ENCODE results near the gene TDRD10.

TDRD10 gene, protein sequence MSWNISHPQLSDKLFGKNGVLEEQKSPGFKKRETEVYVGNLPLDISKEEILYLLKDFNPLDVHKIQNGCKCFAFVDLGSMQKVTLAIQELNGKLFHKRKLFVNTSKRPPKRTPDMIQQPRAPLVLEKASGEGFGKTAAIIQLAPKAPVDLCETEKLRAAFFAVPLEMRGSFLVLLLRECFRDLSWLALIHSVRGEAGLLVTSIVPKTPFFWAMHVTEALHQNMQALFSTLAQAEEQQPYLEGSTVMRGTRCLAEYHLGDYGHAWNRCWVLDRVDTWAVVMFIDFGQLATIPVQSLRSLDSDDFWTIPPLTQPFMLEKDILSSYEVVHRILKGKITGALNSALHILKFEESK

DNA sequence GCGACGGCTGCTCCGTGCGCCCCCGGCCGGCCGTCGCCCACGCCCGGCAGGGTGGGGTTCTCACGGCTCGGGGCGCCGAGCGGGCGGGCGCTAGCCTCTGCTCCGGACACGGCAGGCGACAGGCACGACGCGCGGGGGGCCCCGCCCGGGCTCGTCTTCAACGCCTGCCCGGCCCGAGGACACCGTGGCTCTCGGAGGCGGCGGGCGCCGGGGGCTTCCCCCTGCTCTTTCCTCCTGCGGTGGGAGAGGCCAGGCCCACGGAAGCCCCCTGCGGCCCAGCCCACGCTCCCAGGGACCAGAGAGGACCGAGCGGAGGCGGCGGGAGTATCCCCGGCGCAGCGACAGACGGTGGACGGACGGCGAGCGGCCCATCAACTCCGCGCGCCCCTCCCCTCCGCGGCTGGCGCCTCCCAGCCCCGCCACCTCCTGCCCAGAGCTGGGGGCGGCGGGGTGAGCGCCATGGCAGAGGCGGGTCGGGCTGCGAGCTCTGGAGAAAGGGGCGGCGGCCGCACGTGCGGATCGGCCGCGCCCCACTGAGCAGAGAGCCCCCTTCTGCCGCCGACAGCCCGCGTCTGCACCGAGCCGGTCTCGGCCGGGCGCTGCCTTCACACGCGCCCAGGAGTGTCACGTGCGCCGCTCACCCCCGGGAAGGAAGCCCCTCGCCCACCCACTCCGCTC is at the start of gene TDRD10, which contains the start of gene SHE:
Gene TDRD10 (plus strand): TSS at position 154 of the 678 bp plus-strand sequence. CDS start 4,685 bp downstream, outside the sequence.
Gene SHE (minus strand): TSS at position 347 of the 678 bp plus-strand sequence. CDS start 386 bp downstream, outside the sequence.
- Mint-ChIP-seq H3K4me3 (peak within 1 kb of the TSS; percentile 35), H3K27ac (no peak within 1 kb of the TSS), H3K36me3 (ENCODE audit: low read depth) (no peaks in the 10 kb centered on the region), H3K27me3 (peaks cover 48% of the 10 kb centered on the region), H3K9me3 (no peaks in the 10 kb centered on the region), H3K4me1 (ENCODE audit: low read depth) (peaks cover 10% of the 10 kb centered on the region)

DNA sequence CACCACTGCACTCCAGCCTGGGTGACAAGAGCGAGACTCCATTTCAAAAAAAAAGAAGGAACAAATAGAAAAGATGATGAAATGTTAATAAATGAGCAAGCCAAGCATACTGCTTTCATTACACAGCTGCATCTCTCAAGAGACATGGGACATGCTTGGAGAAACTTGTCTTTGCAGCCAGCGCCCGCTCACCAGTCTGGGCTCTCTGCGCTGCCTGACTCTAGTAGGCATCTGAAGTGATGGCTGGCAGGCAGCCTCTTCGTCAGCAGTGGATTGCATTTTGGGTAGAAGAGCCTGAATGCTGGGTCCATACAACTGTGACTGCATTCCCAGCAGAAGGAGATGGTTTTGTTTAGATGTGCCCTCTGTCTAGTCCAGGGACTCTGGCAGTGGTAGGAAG is 48.9 kb upstream of the TDRD10 start:
- peaks cover 34% of the 10 kb centered on the region for H3K36me3 Mint-ChIP-seq (ENCODE audit: low read depth)
- H3K4me1 Mint-ChIP-seq (ENCODE audit: low read depth) = peaks cover 17% of the 10 kb centered on the region
- no peak overlapping the region for H3K4me3 Mint-ChIP-seq
- H3K27ac Mint-ChIP-seq = no peak overlapping the region
- H3K27me3 Mint-ChIP-seq = peaks cover 15% of the 10 kb centered on the region
- H3K9me3 Mint-ChIP-seq = no peaks in the 10 kb centered on the region

DNA sequence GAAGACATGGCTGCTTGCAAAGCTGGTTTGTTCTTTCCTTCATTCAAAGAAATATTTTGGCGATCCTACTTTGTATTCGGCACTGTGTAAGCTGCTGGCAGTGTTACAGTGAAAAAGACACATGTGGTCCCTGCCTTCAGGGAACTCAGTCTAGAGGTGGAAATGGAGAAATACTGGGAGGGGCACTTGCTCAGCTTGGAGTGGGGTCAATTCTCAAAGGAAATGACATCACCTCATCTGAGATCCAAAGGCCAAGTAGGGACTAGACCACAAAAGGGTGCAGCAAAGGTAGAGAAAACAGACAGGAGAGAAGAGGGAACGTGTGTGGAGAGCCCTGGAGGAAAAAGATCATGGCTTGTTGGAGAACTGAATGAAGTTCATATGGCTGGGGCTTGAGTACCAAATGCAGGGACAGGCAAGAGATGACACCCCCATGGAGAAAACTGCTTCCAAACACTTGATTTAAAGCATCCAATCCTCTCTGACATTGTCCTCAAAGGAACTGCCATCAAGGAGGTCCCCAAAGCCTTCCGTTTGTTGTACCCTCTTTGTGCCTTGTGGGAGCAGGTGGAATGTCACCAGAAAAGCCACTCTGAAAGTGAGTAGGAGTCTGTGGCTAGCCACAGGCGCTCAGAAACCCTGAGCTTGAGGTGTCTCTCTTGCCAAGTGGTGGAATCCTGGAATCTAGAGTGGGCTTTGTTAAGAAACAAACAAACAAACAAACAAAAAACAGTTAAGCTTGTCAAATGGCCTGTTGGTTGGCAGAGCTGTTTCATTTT is 48.3 kb upstream of the TDRD10 start:
- H3K27ac Mint-ChIP-seq = no peak overlapping the region
- peaks cover 13% of the 10 kb centered on the region for H3K27me3 Mint-ChIP-seq
- peaks cover 34% of the 10 kb centered on the region for H3K36me3 Mint-ChIP-seq (ENCODE audit: low read depth)
- H3K4me3 Mint-ChIP-seq = no peak overlapping the region
- H3K4me1 Mint-ChIP-seq (ENCODE audit: low read depth) = peaks cover 17% of the 10 kb centered on the region
- H3K9me3 Mint-ChIP-seq = no peaks in the 10 kb centered on the region

DNA sequence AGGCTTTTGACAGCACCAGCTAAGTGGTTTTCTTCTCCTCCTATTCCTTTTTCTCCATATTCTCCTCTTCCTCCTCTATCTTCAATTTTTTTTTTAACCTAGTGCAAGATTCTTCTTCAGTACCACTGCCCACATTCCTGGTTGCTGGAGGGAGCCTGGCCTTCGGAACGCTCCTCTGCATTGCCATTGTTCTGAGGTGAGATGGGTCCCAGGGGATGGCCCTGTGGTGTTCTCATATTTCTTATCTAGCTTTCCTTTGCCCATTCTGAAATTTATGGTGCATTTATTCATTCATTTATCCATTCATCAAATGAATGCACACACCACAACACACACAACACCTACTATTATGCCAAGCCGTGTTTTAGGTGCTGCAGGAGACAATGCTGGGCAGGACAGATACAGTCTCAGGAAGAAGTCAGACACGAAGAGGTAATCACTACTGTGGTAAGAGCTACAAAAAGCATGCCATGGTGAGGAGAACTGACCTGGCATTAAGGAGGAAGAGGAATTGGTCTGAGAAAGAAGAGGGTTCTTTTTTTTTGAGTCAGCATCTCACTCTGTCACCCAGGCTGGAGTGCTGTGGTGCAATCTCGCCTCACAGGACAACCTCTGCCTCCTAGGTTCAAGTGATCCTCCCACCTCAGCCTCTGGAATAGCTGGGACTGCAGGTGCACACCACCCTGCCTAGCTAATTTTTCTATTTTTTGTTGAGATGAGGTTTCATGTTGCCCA is 47.5 kb upstream of the TDRD10 start:
- Mint-ChIP-seq H3K4me3 (no peak overlapping the region), H3K27me3 (peaks cover 13% of the 10 kb centered on the region), H3K36me3 (ENCODE audit: low read depth) (peaks cover 33% of the 10 kb centered on the region), H3K4me1 (ENCODE audit: low read depth) (peaks cover 17% of the 10 kb centered on the region), H3K9me3 (no peaks in the 10 kb centered on the region), H3K27ac (peak overlapping the region; percentile 10)

DNA sequence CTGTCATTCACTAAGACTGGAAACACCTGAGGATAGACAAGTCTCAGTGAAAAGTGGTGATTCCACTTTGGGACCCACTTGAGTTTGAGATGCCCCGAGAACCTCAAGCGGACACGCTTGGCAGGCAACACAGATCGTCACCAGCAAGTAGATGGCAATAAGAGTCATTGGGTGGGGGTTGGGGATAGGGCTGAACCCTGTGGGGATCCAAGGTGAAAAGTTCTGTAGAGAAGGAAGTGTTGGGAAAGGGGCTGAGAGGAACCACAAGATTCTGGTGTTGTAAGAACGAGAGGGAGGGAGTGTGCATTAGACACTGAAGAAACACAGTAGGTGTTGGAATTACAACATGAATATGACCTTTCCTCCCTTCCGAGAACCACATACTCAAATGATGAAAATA is 45.4 kb upstream of the TDRD10 start:
- Mint-ChIP-seq H3K4me1 (ENCODE audit: low read depth) (peaks cover 20% of the 10 kb centered on the region), H3K27me3 (peaks cover 13% of the 10 kb centered on the region), H3K4me3 (no peak overlapping the region), H3K9me3 (no peaks in the 10 kb centered on the region), H3K27ac (no peak overlapping the region), H3K36me3 (ENCODE audit: low read depth) (peaks cover 29% of the 10 kb centered on the region)

DNA sequence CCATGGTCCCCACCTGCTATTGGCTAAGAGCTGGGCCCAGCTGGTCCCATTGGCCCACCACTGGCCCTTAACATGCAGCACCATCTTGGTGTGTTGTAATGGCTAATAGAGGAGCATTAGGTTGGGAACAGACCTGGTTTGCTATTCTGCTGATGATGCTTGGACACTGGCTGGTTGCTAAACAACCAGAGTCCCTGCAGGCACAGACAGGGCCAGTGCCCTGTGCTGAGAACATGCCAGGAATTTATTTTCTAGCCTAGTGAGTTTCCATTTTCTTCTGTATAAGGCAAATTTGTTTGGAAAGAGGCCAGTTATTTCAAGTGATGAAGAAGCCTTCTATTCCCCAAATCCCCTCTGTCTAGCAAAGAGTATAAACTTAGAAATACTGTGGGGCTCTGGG is 42.9 kb upstream of the TDRD10 start:
- Mint-ChIP-seq H3K27ac (no peak overlapping the region), H3K9me3 (no peaks in the 10 kb centered on the region), H3K4me3 (no peak overlapping the region), H3K27me3 (peaks cover 5% of the 10 kb centered on the region), H3K36me3 (ENCODE audit: low read depth) (peaks cover 15% of the 10 kb centered on the region), H3K4me1 (ENCODE audit: low read depth) (peaks cover 22% of the 10 kb centered on the region)

DNA sequence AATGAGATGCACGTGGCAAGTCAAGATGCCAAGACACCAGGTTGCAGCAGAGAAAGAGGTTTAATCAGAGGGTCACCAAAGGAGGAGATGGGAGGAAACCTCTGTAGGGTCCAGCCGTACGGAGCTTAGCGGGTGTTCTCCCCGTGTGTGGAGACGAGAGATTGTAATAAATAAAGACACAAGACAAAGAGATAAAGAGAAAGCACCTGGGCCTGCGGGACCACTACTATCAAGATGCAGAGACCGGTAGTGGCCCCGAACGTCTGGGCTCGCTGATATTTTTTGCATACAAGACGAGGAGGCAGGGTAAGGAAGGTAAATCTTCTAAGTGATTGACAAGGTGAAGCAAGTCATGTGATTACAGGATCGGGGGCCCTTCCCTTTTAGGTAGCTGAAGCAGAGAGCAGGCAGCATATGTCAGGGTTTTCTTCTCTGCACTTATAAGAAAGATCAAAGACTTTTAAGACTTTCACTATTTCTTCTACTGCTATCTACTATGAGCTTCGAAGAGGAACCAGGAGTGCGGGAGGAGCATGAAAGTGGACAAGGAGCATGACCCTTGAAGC is 41.2 kb upstream of the TDRD10 start:
- peaks cover 25% of the 10 kb centered on the region for H3K4me1 Mint-ChIP-seq (ENCODE audit: low read depth)

DNA sequence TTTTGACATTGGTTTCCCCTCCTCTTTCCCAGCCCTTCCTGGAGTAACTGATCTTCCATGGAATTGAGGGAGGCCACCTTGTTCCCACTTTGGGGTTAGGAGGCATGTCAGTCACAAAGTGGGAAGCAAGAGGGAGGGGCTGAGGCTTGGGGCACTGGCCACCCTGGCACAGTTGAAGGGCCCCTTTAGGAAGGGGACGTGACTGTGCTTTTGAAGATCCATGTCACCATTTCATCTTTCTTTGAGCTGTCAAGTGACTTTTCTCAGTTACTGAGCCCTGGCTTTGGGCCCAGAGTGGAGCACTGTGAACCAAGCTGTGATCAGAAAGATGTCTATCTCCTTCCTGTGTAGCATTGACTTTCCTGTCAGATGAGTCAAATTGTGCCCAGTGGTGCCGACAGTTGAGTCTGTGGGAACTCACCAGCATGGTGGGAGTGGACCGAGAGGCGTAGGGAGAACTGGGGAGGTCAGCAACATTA is 38.5 kb upstream of the TDRD10 start:
- Mint-ChIP-seq H3K27me3 (no peaks in the 10 kb centered on the region), H3K36me3 (ENCODE audit: low read depth) (peaks cover 3% of the 10 kb centered on the region), H3K27ac (peak overlapping the region; percentile 2), H3K4me3 (peak overlapping the region; percentile 2), H3K9me3 (no peaks in the 10 kb centered on the region), H3K4me1 (ENCODE audit: low read depth) (peaks cover 48% of the 10 kb centered on the region)

More for the DNA sequence above, 41.2 kb upstream of the TDRD10 start:
- Mint-ChIP-seq H3K9me3 (no peaks in the 10 kb centered on the region), H3K36me3 (ENCODE audit: low read depth) (peaks cover 9% of the 10 kb centered on the region), H3K27me3 (no peaks in the 10 kb centered on the region), H3K27ac (no peak overlapping the region), H3K4me3 (no peak overlapping the region)

DNA sequence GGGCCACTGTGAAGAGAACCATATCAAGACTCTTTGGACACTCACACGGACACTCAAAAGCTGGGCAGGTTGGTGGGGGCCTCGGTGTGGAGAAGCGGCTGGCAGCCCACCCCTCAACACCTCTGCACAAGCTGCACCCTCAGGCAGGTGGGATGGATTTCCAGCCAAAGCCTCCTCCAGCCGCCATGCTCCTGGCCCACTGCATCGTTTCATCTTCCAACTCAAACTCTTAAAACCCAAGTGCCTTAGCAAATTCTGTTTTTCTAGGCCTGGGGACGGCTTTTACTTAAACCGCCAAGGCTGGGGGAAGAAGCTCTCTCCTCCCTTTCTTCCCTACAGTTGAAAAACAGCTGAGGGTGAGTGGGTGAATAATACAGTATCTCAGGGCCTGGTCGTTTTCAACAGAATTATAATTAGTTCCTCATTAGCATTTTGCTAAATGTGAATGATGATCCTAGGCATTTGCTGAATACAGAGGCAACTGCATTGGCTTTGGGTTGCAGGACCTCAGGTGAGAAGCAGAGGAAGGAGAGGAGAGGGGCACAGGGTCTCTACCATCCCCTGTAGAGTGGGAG is 36.3 kb upstream of the TDRD10 start:
- Mint-ChIP-seq H3K27ac (peak overlapping the region; percentile 9), H3K36me3 (ENCODE audit: low read depth) (peaks cover 3% of the 10 kb centered on the region), H3K4me1 (ENCODE audit: low read depth) (peaks cover 44% of the 10 kb centered on the region), H3K4me3 (no peak overlapping the region), H3K27me3 (no peaks in the 10 kb centered on the region), H3K9me3 (no peaks in the 10 kb centered on the region)

DNA sequence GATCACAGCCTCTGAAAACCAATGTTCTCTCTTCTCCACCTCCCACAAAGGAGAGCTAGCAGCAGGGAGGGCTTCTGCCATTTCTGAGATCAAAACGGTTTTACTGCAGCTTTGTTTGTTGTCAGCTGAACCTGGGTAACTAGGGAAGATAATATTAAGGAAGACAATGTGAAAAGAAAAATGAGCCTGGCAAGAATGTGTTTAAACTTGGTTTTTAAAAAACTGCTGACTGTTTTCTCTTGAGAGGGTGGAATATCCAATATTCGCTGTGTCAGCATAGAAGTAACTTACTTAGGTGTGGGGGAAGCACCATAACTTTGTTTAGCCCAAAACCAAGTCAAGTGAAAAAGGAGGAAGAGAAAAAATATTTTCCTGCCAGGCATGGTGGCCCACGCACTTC is 35.8 kb upstream of the TDRD10 start:
- Mint-ChIP-seq H3K27me3 (no peaks in the 10 kb centered on the region), H3K4me1 (ENCODE audit: low read depth) (peaks cover 44% of the 10 kb centered on the region), H3K4me3 (no peak overlapping the region), H3K36me3 (ENCODE audit: low read depth) (peaks cover 3% of the 10 kb centered on the region), H3K27ac (peak overlapping the region; percentile 9), H3K9me3 (no peaks in the 10 kb centered on the region)

DNA sequence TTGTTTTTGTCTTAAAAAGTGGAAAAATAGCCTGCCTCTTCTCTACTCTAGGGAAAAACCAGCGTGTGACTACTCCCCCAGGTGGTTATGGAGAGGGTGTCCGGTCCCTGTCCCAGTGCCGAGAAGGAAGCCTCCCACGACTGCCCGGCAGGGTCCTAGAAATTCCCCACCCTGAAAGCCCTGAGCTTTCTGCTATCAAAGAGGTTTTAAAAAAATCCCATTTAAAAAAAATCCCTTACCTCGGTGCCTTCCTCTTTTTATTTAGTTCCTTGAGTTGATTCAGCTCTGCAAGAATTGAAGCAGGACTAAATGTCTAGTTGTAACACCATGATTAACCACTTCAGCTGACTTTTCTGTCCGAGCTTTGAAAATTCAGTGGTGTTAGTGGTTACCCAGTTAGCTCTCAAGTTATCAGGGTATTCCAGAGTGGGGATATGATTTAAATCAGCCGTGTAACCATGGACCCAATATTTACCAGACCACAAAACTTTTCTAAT is 35.0 kb upstream of the TDRD10 start:
- no peak overlapping the region for H3K27ac Mint-ChIP-seq
- H3K9me3 Mint-ChIP-seq = no peaks in the 10 kb centered on the region
- H3K36me3 Mint-ChIP-seq (ENCODE audit: low read depth) = peaks cover 3% of the 10 kb centered on the region
- H3K4me3 Mint-ChIP-seq = no peak overlapping the region
- no peaks in the 10 kb centered on the region for H3K27me3 Mint-ChIP-seq
- H3K4me1 Mint-ChIP-seq (ENCODE audit: low read depth) = peaks cover 44% of the 10 kb centered on the region

DNA sequence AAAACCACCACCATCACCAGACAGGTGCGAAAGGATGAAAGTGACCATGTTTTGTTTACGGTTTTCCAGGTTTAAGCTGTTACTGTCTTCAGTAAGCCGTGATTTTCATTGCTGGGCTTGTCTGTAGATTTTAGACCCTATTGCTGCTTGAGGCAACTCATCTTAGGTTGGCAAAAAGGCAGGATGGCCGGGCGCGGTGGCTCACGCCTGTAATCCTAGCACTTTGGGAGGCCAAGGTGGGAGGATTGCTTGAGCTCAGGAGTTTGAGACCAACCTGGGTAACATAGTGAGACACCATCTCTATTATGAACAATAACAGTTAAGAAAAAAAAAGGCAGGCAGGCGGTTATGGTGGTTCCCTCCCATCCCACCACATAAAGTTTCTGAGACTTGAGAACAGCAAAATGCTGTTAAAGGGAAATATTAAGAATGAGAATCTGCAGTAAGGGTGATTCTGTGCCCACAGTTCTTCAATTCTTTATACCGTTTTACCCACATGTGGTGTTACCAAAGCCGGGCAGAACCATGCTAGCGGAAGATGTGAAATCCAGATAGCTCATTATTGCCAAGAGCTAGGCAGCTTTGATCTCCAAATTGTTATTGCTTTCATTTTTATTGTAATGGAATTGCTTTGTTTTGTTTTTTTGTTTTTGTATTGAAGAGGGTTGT is 34.5 kb upstream of the TDRD10 start:
- Mint-ChIP-seq H3K27ac (no peak overlapping the region), H3K27me3 (no peaks in the 10 kb centered on the region), H3K4me3 (no peak overlapping the region), H3K36me3 (ENCODE audit: low read depth) (peaks cover 3% of the 10 kb centered on the region), H3K4me1 (ENCODE audit: low read depth) (peaks cover 44% of the 10 kb centered on the region), H3K9me3 (no peaks in the 10 kb centered on the region)

DNA sequence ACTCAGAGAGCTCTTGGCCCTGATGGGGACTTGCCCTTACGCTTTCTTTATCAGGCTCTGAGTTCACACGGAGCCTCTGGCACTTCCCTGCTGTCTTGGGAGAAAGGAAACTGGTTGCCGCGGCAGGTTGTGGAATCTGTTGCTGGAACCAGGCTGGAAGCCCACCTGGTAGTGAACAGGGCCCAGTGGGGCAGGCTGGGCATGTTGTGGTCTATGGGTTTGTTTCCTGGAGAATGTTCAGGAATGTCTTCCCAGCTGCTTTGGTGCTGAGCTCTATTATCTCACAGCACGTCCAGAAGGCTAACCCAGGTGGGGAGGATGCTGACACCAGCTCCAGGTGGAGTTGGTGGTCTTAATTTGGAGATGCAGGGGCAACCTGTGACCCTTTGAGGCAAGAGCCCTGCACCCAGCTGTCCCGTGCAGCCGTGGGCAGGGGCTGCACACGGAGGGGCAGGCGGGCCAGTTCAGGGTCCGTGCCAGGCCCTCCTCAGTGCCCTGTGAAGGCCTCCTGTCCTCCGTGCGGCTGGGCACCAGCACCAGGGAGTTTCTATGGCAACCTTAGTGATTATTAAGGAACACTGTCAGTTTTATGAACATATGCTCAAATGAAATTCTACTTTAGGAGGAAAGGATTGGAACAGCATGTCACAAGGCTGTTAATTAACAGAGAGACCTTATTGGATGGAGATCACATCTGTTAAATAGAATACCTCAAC is 33.3 kb upstream of the TDRD10 start:
- H3K4me1 Mint-ChIP-seq (ENCODE audit: low read depth) = peaks cover 35% of the 10 kb centered on the region
- H3K9me3 Mint-ChIP-seq = no peaks in the 10 kb centered on the region
- H3K27me3 Mint-ChIP-seq = no peaks in the 10 kb centered on the region
- H3K27ac Mint-ChIP-seq = no peak overlapping the region
- H3K36me3 Mint-ChIP-seq (ENCODE audit: low read depth) = peaks cover 2% of the 10 kb centered on the region
- H3K4me3 Mint-ChIP-seq = no peak overlapping the region

Data from stimulated activated naive CD8-positive, alpha-beta T cell treated with anti-CD3 and anti-CD28 coated beads, Interleukin-15, Interleukin-2, amounts not matched to agents 100 ng/mL and 50 ng/mL, for 24 hours (primary cell).